NCI-H524 treated with DMSO at 0.1 percent for 48 hours (cell line): ENCODE results near the gene RFNG.

Experiments
- DNase-seq: peaks from one replicate; lab custom pipeline; 2025; lab: John Stamatoyannopoulos, UW

RFNG gene

GRCh38 chr17:82051776-82052637 lies at the start of gene RFNG, which contains the start of gene GPS1:
Gene RFNG (minus strand): TSS chr17:82051811. CDS start chr17:82051766, 45 bp downstream.
Gene GPS1 (plus strand): TSS chr17:82051898. CDS start chr17:82051932, 34 bp downstream.
- DNase-seq: no peak

GRCh38 chr17:82101301-82101715 lies 49.7 kb upstream of the RFNG start:
- no peak for DNase-seq

GRCh38 chr17:82100502-82101298 lies 49.1 kb upstream of the RFNG start:
- DNase-seq: no peak

- no peak for DNase-seq
Observed at GRCh38 chr17:82098939-82099763, 47.5 kb upstream of the RFNG start.

- DNase-seq: peak; percentile 70
Observed at GRCh38 chr17:82098169-82098938, 46.7 kb upstream of the RFNG start, which contains the start of gene FASN. Gene FASN (minus strand): TSS chr17:82098236. CDS start chr17:82096445, 1,791 bp downstream.

- DNase-seq: no peak
Observed at GRCh38 chr17:82097919-82098168, 46.2 kb upstream of the RFNG start.

- DNase-seq: no peak
Observed at GRCh38 chr17:82097184-82097918, 45.7 kb upstream of the RFNG start.

GRCh38 chr17:82096709-82097183 lies 45.1 kb upstream of the RFNG start:
- no peak for DNase-seq

GRCh38 chr17:82095777-82096708 lies 44.4 kb upstream of the RFNG start:
- no peak for DNase-seq

- DNase-seq: no peak
Observed at GRCh38 chr17:82094931-82095776, 43.5 kb upstream of the RFNG start.

- DNase-seq: no peak
Observed at GRCh38 chr17:82092995-82093751, 41.6 kb upstream of the RFNG start.

GRCh38 chr17:82092628-82092994 lies 41.0 kb upstream of the RFNG start:
- DNase-seq: no peak

GRCh38 chr17:82092094-82092586 lies 40.5 kb upstream of the RFNG start:
- DNase-seq: no peak

- DNase-seq: no peak
Observed at GRCh38 chr17:82091264-82092066, 39.9 kb upstream of the RFNG start.

- DNase-seq: no peak
Observed at GRCh38 chr17:82090549-82091263, 39.1 kb upstream of the RFNG start.
